ENCODE measurements around the gene CD44. TPM values are rescaled to one million over a fixed set of nuclear protein-coding genes. Genes with fewer than 3 reads are reported as not detected.

CD44 gene
- polyA plus RNA-seq, 1 of the 3 experiments (the other 2 are of a cell fraction): 457 TPM

DNA sequence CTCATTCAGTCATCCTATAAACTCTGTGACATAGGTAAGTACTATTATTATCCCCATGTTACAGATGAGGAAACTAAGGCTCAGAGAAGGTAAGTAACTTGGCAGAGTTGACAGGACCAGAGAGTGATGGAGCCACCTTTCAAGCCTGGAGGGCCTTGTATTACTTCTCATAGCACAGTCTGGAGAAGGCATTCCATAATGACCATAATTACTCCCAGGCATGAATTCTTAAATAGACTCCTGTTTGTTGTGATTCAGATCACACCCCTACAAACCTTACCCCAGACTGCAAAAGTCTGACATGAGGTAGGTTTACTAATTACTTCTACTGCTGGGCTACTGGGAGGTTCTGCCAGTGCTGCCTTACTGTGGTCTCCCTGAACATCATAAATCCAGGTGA is 77.0 kb downstream of the CD44 start:
- ChIA-PET POLR2A (no interaction called here), CTCF (no interaction called here)
- H3K4me3 ChIP-seq (ENCODE audit: low read depth in 2 of 2, low read length in 1 of 2): no peak overlapping the region
- H3F3A ChIP-seq (replicated peaks; ENCODE audit: insufficient read depth): peaks cover 48% of the 10 kb centered on the region
- no peaks in the 10 kb centered on the region for H3K27me3 ChIP-seq (ENCODE audit: insufficient read depth)
- no peak overlapping the region for H2AFZ ChIP-seq (ENCODE audit: low read depth)
- peaks cover 53% of the 10 kb centered on the region; the same call in 1 of the 2 replicates for H3K79me2 ChIP-seq (ENCODE audit: insufficient read depth)
- H3K27ac ChIP-seq (ENCODE audit: low read depth in 2 of 2, low read length in 1 of 2): peak overlapping the region in 1 of 2 experiments; percentile 91; a peak in 1 of 4 replicates
- no peaks in the 10 kb centered on the region for H3K9me3 ChIP-seq
- peaks cover 17 to 74% of the 10 kb centered on the region in 2 experiments for H3K36me3 ChIP-seq (replicated peaks in 1 of 2; ENCODE audit: control insufficient read depth in 1 of 2, insufficient read depth in 2 of 2, low read length in 1 of 2)
- H4K20me1 ChIP-seq (ENCODE audit: insufficient read depth): no peaks in the 10 kb centered on the region
- no peak for DNase-seq
- H3K9ac ChIP-seq: no peak overlapping the region
- H3K4me1 ChIP-seq (ENCODE audit: control insufficient read depth in 1 of 2, insufficient read depth in 2 of 2, low read depth in 1 of 2, low read length in 1 of 2): peaks cover 0 to 24% of the 10 kb centered on the region in 2 experiments; a peak in 2 of 4 replicates
- TF ChIP-seq TAF1 (IDR thresholded peaks at IDR 0.05; ENCODE audit: borderline replicate concordance, low read depth, low read length) (no peak), GATA2 (CRISPR knock-in tag; IDR thresholded peaks at IDR 0.05) (no peak), MXI1 (IDR thresholded peaks at IDR 0.05; ENCODE audit: low read depth, low read length) (no peak), TCF12 (IDR thresholded peaks at IDR 0.05) (no peak), YY1 (IDR thresholded peaks at IDR 0.05; ENCODE audit: low read depth) (no peak), POLR2AphosphoS5 (IDR thresholded peaks at IDR 0.05; ENCODE audit: low read depth, low read length) (no peak), EZH2phosphoT487 (IDR thresholded peaks at IDR 0.05; ENCODE audit: borderline replicate concordance, low read depth) (no peak), FOXM1 (IDR thresholded peaks at IDR 0.05; ENCODE audit: low read depth) (no peak)
- TF ChIP-seq, protein P1, sequence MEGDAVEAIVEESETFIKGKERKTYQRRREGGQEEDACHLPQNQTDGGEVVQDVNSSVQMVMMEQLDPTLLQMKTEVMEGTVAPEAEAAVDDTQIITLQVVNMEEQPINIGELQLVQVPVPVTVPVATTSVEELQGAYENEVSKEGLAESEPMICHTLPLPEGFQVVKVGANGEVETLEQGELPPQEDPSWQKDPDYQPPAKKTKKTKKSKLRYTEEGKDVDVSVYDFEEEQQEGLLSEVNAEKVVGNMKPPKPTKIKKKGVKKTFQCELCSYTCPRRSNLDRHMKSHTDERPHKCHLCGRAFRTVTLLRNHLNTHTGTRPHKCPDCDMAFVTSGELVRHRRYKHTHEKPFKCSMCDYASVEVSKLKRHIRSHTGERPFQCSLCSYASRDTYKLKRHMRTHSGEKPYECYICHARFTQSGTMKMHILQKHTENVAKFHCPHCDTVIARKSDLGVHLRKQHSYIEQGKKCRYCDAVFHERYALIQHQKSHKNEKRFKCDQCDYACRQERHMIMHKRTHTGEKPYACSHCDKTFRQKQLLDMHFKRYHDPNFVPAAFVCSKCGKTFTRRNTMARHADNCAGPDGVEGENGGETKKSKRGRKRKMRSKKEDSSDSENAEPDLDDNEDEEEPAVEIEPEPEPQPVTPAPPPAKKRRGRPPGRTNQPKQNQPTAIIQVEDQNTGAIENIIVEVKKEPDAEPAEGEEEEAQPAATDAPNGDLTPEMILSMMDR (IDR thresholded peaks at IDR 0.05): no peak
- TF ChIP-seq, protein P2, sequence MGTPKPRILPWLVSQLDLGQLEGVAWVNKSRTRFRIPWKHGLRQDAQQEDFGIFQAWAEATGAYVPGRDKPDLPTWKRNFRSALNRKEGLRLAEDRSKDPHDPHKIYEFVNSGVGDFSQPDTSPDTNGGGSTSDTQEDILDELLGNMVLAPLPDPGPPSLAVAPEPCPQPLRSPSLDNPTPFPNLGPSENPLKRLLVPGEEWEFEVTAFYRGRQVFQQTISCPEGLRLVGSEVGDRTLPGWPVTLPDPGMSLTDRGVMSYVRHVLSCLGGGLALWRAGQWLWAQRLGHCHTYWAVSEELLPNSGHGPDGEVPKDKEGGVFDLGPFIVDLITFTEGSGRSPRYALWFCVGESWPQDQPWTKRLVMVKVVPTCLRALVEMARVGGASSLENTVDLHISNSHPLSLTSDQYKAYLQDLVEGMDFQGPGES (IDR thresholded peaks at IDR 0.05; ENCODE audit: low read depth, low read length): no peak
- TF ChIP-seq, protein P3, sequence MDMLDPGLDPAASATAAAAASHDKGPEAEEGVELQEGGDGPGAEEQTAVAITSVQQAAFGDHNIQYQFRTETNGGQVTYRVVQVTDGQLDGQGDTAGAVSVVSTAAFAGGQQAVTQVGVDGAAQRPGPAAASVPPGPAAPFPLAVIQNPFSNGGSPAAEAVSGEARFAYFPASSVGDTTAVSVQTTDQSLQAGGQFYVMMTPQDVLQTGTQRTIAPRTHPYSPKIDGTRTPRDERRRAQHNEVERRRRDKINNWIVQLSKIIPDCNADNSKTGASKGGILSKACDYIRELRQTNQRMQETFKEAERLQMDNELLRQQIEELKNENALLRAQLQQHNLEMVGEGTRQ (IDR thresholded peaks at IDR 0.05; ENCODE audit: borderline replicate concordance, low read depth, low read length): no peak
- TF ChIP-seq, protein P4, sequence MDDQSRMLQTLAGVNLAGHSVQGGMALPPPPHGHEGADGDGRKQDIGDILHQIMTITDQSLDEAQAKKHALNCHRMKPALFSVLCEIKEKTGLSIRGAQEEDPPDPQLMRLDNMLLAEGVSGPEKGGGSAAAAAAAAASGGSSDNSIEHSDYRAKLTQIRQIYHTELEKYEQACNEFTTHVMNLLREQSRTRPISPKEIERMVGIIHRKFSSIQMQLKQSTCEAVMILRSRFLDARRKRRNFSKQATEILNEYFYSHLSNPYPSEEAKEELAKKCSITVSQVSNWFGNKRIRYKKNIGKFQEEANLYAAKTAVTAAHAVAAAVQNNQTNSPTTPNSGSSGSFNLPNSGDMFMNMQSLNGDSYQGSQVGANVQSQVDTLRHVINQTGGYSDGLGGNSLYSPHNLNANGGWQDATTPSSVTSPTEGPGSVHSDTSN (IDR thresholded peaks at IDR 0.05): no peak
- H3K9me2 ChIP-seq: no peaks in the 10 kb centered on the region
- no peak overlapping the region for H3K4me2 ChIP-seq
